ENCODE results near the gene SLC22A16.

GRCh38 chr6:110421749-110422443, 54.5 kb downstream of the SLC22A16 start:
- TF ChIP-seq, protein P1, sequence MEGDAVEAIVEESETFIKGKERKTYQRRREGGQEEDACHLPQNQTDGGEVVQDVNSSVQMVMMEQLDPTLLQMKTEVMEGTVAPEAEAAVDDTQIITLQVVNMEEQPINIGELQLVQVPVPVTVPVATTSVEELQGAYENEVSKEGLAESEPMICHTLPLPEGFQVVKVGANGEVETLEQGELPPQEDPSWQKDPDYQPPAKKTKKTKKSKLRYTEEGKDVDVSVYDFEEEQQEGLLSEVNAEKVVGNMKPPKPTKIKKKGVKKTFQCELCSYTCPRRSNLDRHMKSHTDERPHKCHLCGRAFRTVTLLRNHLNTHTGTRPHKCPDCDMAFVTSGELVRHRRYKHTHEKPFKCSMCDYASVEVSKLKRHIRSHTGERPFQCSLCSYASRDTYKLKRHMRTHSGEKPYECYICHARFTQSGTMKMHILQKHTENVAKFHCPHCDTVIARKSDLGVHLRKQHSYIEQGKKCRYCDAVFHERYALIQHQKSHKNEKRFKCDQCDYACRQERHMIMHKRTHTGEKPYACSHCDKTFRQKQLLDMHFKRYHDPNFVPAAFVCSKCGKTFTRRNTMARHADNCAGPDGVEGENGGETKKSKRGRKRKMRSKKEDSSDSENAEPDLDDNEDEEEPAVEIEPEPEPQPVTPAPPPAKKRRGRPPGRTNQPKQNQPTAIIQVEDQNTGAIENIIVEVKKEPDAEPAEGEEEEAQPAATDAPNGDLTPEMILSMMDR (IDR thresholded peaks at IDR 0.05 in 8 of 11, conservative IDR thresholded peaks at IDR 0.05 in 3 of 11) = no peak
- no peak for TF ChIP-seq POLR2AphosphoS5 (IDR thresholded peaks at IDR 0.05)
